SHP77 (cell line): ENCODE measurements around the gene CST6.

Experiments
- DNase-seq, 2 experiments: peaks; one replicate each; lab custom pipeline; 2025; lab: John Stamatoyannopoulos, UW

CST6 gene

GRCh38 chr11:66047541-66048365 lies 35.9 kb downstream of the CST6 start:
- no peak for DNase-seq

GRCh38 chr11:66048547-66049323 lies 36.9 kb downstream of the CST6 start, which contains the start of gene GAL3ST3:
GAL3ST3 (minus strand) TSS chr11:66049161; CDS start chr11:66045415, 3,746 bp downstream.
- no peak for DNase-seq

- DNase-seq: no peak
Measured at GRCh38 chr11:66050581-66051231, 38.9 kb downstream of the CST6 start.

- DNase-seq: no peak
Measured at GRCh38 chr11:66051371-66051765, 39.6 kb downstream of the CST6 start.

GRCh38 chr11:66051766-66052663 lies 40.2 kb downstream of the CST6 start, which contains the start of gene SF3B2:
SF3B2 (plus strand) TSS chr11:66052364; CDS start chr11:66052385, 21 bp downstream.
- peak; percentile 97 for DNase-seq

GRCh38 chr11:66052664-66052982 lies 40.8 kb downstream of the CST6 start:
- no peak for DNase-seq

- no peak for DNase-seq
Measured at GRCh38 chr11:66055021-66055420, 43.2 kb downstream of the CST6 start.

- DNase-seq: no peak
Measured at GRCh38 chr11:66056501-66056900, 44.7 kb downstream of the CST6 start.

- no peak for DNase-seq
Measured at GRCh38 chr11:66059966-66060680, 48.3 kb downstream of the CST6 start.

- no peak for DNase-seq
Measured at GRCh38 chr11:66061268-66061667, 49.5 kb downstream of the CST6 start.

- no peak for DNase-seq
Measured at GRCh38 chr11:66062408-66062807, 50.6 kb downstream of the CST6 start.
